T47D (cell line): ENCODE data around the gene MITD1.
A peak's percentile ranks its signal among the peaks of the same experiment; 100 is the strongest.
"Not testable (repeated sequence)": the region's sequence is repeated elsewhere in the genome, so short reads cannot be mapped to it uniquely, and the experiment has no call there.

Experiments
- DNase-seq, 2 experiments: peaks; one replicate each; pipeline versions ENCODE4 v3.0.0 to v3.0.0-alpha.2; 2011 to 2012; ENCODE audit warnings: low read depth in 1 of 2, low spot score in 1 of 2
- JUND ChIP-seq: IDR thresholded peaks from 2 replicates; pipeline ENCODE4 v1.6.1; 2012; ENCODE audit warnings: low read depth
- in situ Hi-C: cut with HindIII; loops from 2 replicates; pipeline ENCODE4 v1.10.0; 2016; ENCODE audit warnings: low sequenced_read_pairs, low pct_unique_long_range_greater_than_20kb

Gene MITD1

DNA sequence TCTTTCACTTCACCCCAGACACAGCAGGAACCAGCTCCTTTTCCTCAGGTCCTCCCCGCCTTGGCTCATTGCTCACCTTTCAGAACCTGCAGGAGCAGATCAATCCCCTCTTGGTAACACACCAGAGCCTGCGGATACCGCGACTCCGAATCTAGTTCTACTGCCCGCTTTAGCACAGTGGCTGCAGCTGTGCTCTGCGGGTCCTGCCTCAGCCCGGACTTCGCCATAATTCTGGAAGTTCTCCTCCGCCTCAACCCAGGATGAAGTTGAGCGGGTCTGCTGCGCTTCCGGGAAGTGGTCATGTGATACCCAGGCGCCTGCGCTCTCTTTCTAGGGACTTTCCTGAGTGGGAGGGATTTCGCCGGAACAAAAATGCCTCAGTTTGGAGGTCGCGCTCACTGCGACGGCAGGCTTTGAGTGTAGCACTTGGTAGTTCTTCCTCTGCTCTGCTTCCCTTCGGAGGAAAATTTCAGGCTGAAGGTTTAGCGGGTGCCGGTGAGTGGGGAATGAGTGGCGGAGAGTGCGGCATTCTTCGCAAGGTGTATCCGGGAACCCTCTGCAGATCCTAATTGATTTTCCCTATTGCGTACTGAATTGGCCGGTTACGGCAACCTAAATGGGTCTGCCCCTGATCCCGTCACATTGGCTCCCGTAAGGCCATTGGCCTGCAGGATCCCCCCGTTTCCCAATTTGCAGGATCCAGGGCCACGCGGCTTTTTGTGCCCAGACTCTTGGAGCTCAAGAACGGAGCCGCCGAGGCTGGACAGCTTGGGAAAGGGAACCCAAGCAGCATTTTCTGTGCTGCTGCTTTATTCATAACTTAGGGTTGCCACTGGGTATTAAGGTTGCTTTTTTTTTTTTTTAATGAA is at the start of gene MITD1, which contains the start of gene MRPL30:
TSS of gene MITD1 (minus strand) at position 304 of the 869 bp plus-strand sequence. CDS start at position 227, 77 bp downstream.
TSS of gene MRPL30 (plus strand) at position 430 of the 869 bp plus-strand sequence. CDS start 5,020 bp downstream, outside the sequence.
- DNase-seq: peak; percentile 39 to 95
- in situ Hi-C loops: no loop called here
- no peak for TF ChIP-seq JUND

DNA sequence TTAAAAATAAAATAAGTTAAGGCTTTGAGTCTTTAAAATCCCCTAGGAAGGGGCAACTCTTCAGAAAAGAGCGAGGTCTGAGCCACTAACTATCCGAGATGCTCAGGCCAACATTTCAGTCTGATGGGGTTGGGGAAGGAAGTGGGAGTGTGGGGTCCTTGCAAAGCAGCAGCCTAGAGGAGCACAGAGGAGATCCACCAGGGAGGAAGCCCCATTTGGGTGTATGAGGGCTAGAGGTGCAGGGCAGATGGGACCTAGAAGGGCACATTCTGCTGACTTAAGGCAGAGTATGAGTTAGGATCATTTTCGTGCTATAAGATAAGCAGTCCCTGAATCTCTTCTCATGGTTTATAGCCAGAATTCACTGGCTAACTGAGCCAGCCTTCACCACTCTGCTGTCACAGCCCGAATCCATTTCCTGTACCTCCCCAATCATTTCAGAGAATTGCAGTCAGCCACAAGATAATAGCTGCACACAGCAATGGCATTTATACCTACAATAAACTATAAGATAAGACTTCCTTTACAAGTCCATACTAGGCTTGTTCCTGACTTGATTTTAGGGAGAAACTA is 37.2 kb upstream of the MITD1 start:
- in situ Hi-C loops: no loop called here
- no peak for TF ChIP-seq JUND
- DNase-seq: no peak

DNA sequence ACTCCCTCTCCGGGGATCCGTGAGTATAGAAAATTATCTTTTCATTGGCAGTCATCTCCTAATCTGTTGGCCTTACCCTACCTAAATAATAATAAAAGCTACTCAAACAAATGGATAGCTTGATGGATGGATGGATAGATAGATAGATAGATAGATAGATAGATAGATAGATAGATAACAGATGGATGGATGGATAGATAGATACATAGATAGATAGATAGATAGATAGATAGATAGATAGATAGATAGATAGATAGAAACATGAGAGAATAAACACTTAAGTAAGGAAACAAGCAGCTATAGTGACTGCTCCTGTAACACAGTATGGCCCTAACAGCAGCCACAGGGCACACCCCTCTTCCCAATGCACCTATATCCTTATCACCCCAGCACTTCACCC is 35.2 kb upstream of the MITD1 start:
- TF ChIP-seq JUND: no peak
- no peak for DNase-seq
- in situ Hi-C loops: no loop called here

DNA sequence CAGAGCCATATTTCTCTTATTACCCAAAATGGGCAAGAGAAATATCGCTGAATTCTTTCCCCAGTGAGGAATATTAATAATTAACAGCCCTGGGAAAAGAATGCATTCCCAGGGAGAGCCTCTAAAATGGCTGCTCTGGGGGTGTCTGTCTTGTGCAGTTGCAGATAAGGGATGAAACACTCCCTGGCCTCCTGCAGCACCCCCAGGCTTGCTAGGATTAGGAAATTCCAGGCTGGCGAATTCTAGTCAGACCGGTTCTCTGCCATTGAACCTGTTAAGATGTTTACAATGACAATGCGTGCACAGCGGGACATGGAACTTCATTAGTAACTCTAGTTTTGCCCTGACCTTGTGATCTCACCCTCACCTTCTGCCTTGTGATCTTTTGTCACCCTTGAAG is 24.6 kb upstream of the MITD1 start:
- no peak for TF ChIP-seq JUND
- in situ Hi-C loops: no loop called here
- peak in 1 of 2 experiments; percentile 49 for DNase-seq

DNA sequence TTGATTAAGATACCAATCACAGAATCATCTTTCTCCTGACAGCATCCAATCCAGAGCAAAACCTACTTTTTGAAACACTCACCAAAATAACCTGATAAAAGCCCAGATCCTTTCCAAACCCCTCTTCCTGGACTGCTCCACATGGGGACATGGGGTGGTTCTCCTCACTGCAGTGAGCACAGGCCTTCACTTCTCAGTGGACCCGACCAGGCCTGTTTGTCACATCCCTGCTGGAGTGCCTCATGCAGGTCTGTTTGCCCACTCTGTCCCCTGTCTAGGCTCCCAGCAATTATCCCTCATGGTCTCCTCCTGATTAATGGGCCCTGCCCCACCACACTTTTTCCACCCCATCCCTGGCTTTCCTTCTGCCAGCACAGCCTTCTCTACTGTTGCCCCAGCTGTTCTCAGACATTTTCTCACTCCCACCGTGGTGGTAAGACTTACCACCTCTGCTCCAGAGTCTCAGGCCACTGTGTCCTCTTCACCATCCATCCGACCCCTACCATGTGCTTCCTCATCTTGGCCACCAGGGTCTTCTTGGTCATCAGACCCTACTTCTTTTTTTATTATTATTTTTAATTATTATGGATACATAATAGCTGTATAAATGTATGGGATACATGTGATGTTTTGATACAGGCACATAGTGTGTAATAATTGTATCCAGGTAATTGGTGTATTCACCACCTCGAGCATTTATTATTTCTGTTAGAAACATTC is 21.3 kb upstream of the MITD1 start:
- DNase-seq: no peak
- in situ Hi-C loops: no loop called here
- no peak for TF ChIP-seq JUND

DNA sequence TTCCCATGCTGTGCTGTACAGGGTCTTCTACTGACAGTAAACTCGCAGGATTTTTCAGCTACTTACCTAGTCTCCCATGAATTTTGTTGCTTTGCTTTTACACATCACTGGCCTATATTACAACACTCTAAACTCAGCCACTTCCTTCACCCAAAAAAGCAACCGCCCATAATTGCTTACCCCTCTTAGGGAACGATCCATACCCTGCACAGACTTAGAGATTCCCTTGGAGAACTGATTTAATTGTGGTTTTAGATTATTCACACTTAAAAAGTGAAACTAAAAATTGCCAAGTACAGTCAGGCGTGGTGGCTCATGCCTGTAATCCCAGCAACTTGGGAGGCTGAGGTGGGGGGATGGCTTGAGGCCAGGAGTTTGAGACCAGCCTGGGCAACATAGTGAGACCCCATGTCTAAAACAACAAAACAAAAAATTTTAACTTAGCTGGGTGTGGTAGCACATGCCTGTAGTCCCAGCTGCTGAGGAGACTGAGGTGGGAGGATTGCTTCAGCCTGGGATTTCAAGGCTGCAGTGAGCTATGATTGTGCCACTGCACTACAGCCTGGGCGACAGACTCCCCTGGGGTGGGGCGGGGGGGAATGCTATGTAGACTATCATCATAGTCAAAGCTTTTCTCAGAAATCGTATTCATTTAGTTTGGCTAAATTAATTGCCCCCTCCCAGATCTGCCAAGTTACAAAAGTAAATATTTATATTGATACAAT is 19.4 kb upstream of the MITD1 start:
- in situ Hi-C loops: no loop called here
- no peak for TF ChIP-seq JUND
- DNase-seq: no peak

DNA sequence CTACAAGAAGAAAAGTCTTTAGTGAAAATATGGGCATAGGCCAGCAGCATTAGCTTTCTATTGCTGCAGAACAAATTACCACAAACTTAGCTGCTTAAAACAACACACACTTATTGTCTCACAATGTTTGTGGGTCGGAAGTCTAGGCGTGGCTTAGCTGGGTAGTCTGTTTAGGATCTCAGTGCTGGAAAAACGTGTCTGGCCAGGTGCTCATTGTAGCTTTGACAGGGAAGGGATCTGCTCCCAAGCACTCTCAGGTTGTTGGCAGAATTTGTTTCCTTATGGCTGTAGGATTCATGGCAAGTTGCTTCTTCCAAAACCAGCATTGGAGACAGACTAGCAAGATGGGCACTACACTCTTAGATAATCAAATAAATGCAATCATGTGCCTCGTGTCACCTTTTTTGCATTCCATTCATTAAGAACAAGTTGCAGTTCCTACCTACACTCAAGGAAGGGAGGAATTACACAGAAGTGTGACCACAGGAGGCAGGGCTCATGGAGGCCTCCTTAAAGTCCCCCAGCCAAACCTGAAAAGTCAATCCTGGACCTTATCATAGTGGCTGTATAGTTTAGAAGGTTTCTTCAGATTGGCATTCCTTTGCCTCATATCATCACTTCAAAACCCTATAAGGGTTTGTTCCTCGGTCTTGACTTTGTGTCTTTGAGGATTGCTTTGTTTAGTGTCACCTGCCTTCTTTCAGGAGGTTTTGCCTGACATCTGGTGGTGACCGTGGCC is 17.4 kb upstream of the MITD1 start:
- in situ Hi-C loops: no loop called here
- DNase-seq: peak; percentile 4 to 77
- TF ChIP-seq JUND: no peak

DNA sequence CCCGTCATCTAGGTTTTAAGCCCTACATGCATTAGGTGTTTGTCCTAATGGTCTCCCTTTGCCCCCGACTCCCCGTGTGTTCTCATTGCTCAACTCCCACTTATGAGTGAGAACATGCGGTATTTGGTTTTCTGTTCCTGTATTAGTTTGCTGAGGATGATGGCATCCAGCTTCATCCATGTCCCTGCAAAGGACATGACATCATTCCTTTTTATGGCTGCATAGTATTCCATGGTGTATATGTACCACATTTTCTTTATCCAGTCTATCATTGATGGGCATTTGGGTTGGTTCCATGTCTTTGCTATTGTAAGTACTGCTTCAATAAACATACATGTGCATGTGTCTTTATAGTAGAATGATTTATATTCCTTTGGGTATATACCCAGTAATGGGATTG is 11.5 kb upstream of the MITD1 start:
- DNase-seq, in situ Hi-C loops: not testable (repeated sequence)

DNA sequence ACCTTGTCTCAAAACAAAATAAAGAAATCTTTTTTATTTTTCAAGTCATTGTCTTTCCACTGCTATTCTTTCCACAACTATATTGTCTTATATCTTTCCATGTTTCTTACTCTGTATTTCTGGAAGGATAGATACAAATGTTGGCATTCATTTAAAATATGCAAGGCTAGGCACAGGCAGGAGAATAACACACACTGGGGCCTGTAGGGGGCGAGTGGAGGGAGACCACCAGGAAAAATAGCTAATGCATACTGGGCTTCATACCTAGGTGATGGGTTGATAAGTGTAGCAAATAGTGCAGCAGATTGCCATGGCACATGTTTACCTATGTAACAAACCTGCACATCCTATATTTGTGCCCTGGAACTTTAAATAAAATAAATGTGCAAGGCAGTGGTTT is 9.7 kb upstream of the MITD1 start:
- no peak for TF ChIP-seq JUND

DNA sequence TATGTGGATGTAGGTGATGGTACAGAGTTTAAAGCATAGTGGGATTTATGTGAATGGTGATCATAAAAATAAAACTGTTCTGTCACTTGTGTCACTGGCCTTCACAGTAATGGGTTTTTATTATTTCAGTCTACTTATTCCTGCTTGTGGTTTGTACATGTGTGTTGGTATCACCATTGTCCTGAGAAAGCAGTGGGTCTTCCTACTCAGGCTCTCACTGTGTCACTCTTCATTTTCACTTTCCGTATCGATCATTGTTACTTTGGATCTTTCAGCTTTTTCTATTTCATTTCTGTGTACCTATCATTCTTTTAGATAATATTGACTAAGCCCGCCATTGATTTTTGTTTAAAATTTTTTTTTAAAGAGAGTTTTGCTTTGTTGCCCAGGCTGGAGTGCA is 7.5 kb upstream of the MITD1 start:
- DNase-seq: no peak
- in situ Hi-C loops: no loop called here
- no peak for TF ChIP-seq JUND

More for the DNA sequence above, 9.7 kb upstream of the MITD1 start:
- DNase-seq: no peak
- in situ Hi-C loops: no loop called here

DNA sequence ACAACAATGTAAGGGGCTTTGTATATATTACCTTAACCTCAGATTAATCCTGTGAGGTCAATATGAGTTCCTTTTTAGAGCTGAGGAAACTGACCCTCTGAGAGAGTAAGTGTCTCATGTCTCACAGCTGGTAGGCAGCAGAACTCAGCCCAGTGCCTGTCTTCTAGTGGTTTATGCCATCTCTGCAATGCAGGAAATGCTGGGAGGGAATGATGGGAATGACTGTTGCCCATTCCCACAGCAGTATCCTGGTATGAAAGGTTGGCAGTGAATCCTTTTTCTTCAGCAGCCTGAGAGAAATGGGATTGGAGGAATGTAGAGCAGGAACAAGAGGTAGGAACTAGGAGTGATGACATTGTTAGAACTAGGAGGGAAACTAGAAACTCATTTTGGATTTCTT is 6.2 kb upstream of the MITD1 start:
- TF ChIP-seq JUND: no peak
- no peak for DNase-seq
- in situ Hi-C loops: no loop called here

DNA sequence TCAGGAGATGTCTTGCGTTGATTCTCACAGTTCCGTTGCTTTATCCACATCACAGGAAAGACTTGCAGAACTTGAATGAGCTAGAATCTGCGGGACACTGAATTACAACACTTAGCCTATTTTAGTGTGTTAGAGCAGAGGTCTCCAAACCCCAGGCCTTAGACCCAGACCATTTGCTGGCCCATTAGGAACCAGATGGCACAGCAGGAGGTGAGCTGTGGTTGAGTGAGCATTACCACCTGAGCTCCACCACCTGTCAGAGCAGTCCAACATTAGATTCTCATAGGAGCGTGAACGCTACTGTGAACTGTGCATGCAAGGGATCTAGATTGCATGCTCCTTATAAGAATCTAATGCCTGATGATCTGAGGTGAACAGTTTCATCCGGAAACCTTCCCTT is 4.0 kb upstream of the MITD1 start:
- no peak for TF ChIP-seq JUND
- in situ Hi-C loops: no loop called here

More for the DNA sequence above, 4.0 kb upstream of the MITD1 start:
- DNase-seq: no peak
